Heart left ventricle (tissue), 13 donors: Measurements from ENCODE around the gene CNN3.

Experiments
- POLR2A ChIP-seq, 2 donors: fragments of 450-650 bp; IDR thresholded peaks; one replicate each; pipeline ENCODE4 v1.6.1; 2017; ENCODE audit warnings: antibody characterized with exemption in 2 of 2, mild to moderate bottlenecking in 2 of 2, moderate library complexity in 2 of 2
- TF ChIP-seq, protein P1 (sequence below), 12 donors: fragments of 200-600 bp; sonication (generic) in 4 of 12; IDR thresholded peaks; one replicate each; pipeline versions ENCODE4 v1.5.0 to v1.8.0; 2018 to 2022; ENCODE audit warnings: antibody characterized with exemption in 12 of 12, mild to moderate bottlenecking in 5 of 12
- donor health status: ischemic (EF 13 %, LVEDD 7.1; RV severe dilation, severe dysfunction).
- donor health status: DM: no; HTN: yes; CAD: no.
- donor health status: DM: no; HTN: no; CAD: no.
- donor health status: ischemic (EF 25% LVEDD 6.9; RV normal size, moderate dysfunction).
- donor health status: ischemic (EF 25% LVEDD 5.7; RV mildly dilated, moderate dysfunction).
- donor health status: ischemic (EF 35%, LVEDD 5.7; RV mildly dilated, moderate dysfunction).
- donor health status: nonischemic (EF 11% LVEDD 7.7; RV severe dilation, severe dysfunction).
- donor health status: DM: yes; HTN: yes; CAD: no.
- donor health status: PGD.
- donor health status: ischemic (EF 29% LVEDD 5.4; RV normal size, mild dysfunction).
- donor health status: nonischemic (EF 23%, LVEDD 6.1; RV moderate dilation, normal function).

DNA sequence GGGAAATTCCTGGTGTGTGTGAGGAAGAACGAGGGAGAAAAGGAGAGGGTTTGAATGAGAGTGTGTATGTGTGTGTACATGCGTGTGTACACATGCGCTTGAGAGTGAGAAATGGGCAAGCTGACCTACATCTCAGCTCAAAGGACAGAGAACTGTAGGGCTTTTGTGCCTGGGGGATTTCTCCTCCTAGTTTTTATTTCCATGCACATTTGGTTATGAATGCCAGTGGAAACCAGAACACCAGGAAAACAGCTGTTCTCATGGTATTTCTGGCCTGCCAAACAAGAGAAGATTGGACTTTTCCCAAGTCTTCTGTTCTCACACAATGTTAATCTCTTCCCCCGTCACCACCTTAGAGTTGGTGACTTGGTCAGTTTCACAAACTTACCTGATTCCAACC, 61.5 kb downstream of the CNN3 start:
- TF ChIP-seq POLR2A (IDR thresholded peaks at IDR 0.05), result no peak
- TF ChIP-seq, protein P1, sequence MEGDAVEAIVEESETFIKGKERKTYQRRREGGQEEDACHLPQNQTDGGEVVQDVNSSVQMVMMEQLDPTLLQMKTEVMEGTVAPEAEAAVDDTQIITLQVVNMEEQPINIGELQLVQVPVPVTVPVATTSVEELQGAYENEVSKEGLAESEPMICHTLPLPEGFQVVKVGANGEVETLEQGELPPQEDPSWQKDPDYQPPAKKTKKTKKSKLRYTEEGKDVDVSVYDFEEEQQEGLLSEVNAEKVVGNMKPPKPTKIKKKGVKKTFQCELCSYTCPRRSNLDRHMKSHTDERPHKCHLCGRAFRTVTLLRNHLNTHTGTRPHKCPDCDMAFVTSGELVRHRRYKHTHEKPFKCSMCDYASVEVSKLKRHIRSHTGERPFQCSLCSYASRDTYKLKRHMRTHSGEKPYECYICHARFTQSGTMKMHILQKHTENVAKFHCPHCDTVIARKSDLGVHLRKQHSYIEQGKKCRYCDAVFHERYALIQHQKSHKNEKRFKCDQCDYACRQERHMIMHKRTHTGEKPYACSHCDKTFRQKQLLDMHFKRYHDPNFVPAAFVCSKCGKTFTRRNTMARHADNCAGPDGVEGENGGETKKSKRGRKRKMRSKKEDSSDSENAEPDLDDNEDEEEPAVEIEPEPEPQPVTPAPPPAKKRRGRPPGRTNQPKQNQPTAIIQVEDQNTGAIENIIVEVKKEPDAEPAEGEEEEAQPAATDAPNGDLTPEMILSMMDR (IDR thresholded peaks at IDR 0.05), result no peak
